Measurements from ENCODE around the gene DNAJC24.

Gene DNAJC24

DNA sequence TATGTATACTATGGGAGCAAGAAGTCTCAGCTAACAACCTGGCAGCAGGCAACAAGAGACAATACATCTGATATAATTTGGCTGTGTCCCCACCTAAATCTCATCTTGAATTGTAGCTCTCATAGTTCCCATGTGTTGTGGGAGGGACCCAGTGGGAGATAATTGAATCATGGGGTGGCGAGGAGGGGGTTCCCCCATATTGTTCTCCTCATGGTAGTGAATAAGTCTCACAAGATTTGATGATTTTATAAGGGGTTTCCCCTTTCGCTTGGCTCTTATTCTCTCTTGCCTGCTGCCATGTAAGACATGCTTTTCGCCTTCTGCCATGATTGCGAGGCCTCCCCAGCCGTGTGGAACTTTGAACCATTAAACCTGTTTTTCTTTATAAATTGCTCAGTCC lies 6.2 kb downstream of the DNAJC24 start:
- H3K9me3 Mint-ChIP-seq, result no peaks in the 10 kb centered on the region
- H3K4me1 Mint-ChIP-seq, result peaks cover 28% of the 10 kb centered on the region
- no peak overlapping the region for H3K27ac Mint-ChIP-seq
- DNase-seq, result no peak
- H3K4me3 Mint-ChIP-seq, result no peak overlapping the region
- ATAC-seq, result no peak
- no peaks in the 10 kb centered on the region for H3K27me3 Mint-ChIP-seq
- peaks cover 19% of the 10 kb centered on the region for H3K36me3 Mint-ChIP-seq (ENCODE audit: low read depth)

DNA sequence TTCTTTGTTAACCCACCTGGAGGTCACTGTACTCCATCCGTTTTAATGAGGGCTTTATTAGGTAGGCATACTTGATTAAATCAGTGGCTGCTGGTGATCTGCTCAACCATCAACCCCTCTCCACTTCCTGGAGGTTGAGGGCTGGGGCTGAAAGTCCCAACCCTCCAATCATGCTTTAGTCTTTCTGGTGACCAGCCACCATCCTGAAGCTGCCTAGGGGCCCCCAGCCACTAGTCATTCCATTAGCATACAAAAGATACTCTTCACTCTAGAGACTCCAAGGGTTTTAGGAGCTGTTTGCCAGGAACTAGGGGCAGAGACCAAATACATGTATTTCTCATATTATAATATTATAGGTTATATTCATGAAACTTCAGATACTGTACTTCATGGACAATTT lies 13.5 kb downstream of the DNAJC24 start:
- Mint-ChIP-seq H3K36me3 (ENCODE audit: low read depth) (peaks cover 14% of the 10 kb centered on the region), H3K27ac (no peak overlapping the region), H3K9me3 (no peaks in the 10 kb centered on the region), H3K4me1 (no peaks in the 10 kb centered on the region), H3K4me3 (no peak overlapping the region), H3K27me3 (no peaks in the 10 kb centered on the region)
- DNase-seq, result no peak
- no peak for ATAC-seq

- Mint-ChIP-seq H3K27me3 (no peaks in the 10 kb centered on the region), H3K9me3 (peaks cover 10% of the 10 kb centered on the region), H3K4me3 (no peak overlapping the region), H3K27ac (no peak overlapping the region), H3K36me3 (ENCODE audit: low read depth) (peaks cover 18% of the 10 kb centered on the region), H3K4me1 (no peaks in the 10 kb centered on the region)
- ATAC-seq, result no peak
- no peak for DNase-seq
Observed at GRCh38 chr11:31387379-31387778, 17.7 kb downstream of the DNAJC24 start.

- no peak overlapping the region for H3K4me3 Mint-ChIP-seq
- no peaks in the 10 kb centered on the region for H3K4me1 Mint-ChIP-seq
- DNase-seq (no peak), ATAC-seq (no peak)
- no peaks in the 10 kb centered on the region for H3K27me3 Mint-ChIP-seq
- no peaks in the 10 kb centered on the region for H3K9me3 Mint-ChIP-seq
- peaks cover 17% of the 10 kb centered on the region for H3K36me3 Mint-ChIP-seq (ENCODE audit: low read depth)
- H3K27ac Mint-ChIP-seq, result no peak overlapping the region
Observed at GRCh38 chr11:31397239-31397834, 27.7 kb downstream of the DNAJC24 start.

DNA sequence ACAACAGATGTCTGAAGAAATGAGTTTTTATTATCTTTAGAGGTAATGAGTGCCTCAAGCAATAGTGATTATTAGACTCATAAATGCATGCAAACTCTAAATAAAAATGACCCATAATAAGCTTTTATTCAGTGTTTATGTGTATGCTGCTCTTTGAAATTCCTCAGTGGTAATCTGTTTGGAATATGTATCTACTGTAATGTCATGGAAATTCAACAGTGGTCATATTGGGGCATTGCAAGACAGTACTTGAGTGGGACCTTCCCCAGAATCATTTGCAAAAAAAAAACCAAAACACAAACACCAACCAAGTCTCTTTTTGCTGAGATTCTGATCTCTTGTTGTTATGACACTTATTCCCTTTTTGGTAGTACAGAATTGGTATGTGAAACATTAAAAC lies 35.0 kb downstream of the DNAJC24 start:
- H3K36me3 Mint-ChIP-seq (ENCODE audit: low read depth), result peaks cover 25% of the 10 kb centered on the region

GRCh38 chr11:31408201-31408600 lies 38.5 kb downstream of the DNAJC24 start:
- no peak for ATAC-seq
- Mint-ChIP-seq H3K27me3 (no peaks in the 10 kb centered on the region), H3K9me3 (peaks cover 4% of the 10 kb centered on the region)

More for the DNA sequence above, 35.0 kb downstream of the DNAJC24 start:
- ATAC-seq (no peak), DNase-seq (no peak)
- no peaks in the 10 kb centered on the region for H3K27me3 Mint-ChIP-seq
- peaks cover 5% of the 10 kb centered on the region for H3K4me1 Mint-ChIP-seq
- H3K27ac Mint-ChIP-seq, result no peak overlapping the region
- H3K4me3 Mint-ChIP-seq, result no peak overlapping the region
- no peaks in the 10 kb centered on the region for H3K9me3 Mint-ChIP-seq

GRCh38 chr11:31412946-31413345 lies 43.3 kb downstream of the DNAJC24 start:
- DNase-seq, result no peak
- H3K36me3 Mint-ChIP-seq (ENCODE audit: low read depth), result peaks cover 27% of the 10 kb centered on the region
- H3K4me3 Mint-ChIP-seq, result no peak overlapping the region
- no peaks in the 10 kb centered on the region for H3K27me3 Mint-ChIP-seq
- peaks cover 4% of the 10 kb centered on the region for H3K9me3 Mint-ChIP-seq
- H3K4me1 Mint-ChIP-seq, result peaks cover 5% of the 10 kb centered on the region
- no peak for ATAC-seq
- no peak overlapping the region for H3K27ac Mint-ChIP-seq

More at GRCh38 chr11:31408201-31408600, 38.5 kb downstream of the DNAJC24 start:
- H3K36me3 Mint-ChIP-seq (ENCODE audit: low read depth), result peaks cover 21% of the 10 kb centered on the region
- no peak overlapping the region for H3K27ac Mint-ChIP-seq
- no peak for DNase-seq
- no peak overlapping the region for H3K4me3 Mint-ChIP-seq
- H3K4me1 Mint-ChIP-seq, result peaks cover 5% of the 10 kb centered on the region

GRCh38 chr11:31414338-31414737 lies 44.7 kb downstream of the DNAJC24 start:
- DNase-seq (no peak), ATAC-seq (no peak)
- Mint-ChIP-seq H3K9me3 (peaks cover 4% of the 10 kb centered on the region), H3K4me1 (no peaks in the 10 kb centered on the region), H3K27me3 (no peaks in the 10 kb centered on the region), H3K4me3 (no peak overlapping the region), H3K27ac (no peak overlapping the region), H3K36me3 (ENCODE audit: low read depth) (peaks cover 26% of the 10 kb centered on the region)

DNA sequence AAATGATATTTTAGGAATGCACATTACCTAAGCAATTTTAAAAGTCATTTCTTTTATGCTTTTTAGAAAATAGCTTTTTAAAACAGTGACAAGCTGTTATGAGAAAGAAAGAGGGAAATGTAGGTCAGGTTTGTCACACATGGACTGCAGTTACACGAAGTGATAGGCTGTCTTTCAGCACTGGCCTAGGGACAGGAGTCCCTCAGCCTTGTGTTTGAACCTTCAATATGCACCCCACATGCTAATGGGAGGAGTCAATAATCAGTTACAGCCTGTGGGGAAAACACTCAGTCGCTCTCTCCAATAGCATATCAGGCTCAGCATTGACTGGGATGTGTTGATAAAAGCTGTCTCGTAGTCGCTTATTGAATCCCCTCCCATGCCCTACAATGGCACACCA lies 45.8 kb downstream of the DNAJC24 start:
- H3K27me3 Mint-ChIP-seq, result no peaks in the 10 kb centered on the region
- ATAC-seq (no peak), DNase-seq (no peak)
- no peaks in the 10 kb centered on the region for H3K4me1 Mint-ChIP-seq
- H3K36me3 Mint-ChIP-seq (ENCODE audit: low read depth), result peaks cover 25% of the 10 kb centered on the region
- H3K27ac Mint-ChIP-seq, result no peak overlapping the region
- peaks cover 4% of the 10 kb centered on the region for H3K9me3 Mint-ChIP-seq
- H3K4me3 Mint-ChIP-seq, result no peak overlapping the region

GRCh38 chr11:31417357-31417756 lies 47.7 kb downstream of the DNAJC24 start:
- Mint-ChIP-seq H3K4me3 (no peak overlapping the region), H3K27me3 (no peaks in the 10 kb centered on the region), H3K27ac (no peak overlapping the region), H3K4me1 (no peaks in the 10 kb centered on the region), H3K36me3 (ENCODE audit: low read depth) (peaks cover 17% of the 10 kb centered on the region), H3K9me3 (no peaks in the 10 kb centered on the region)
- no peak for ATAC-seq
- DNase-seq, result no peak

- Mint-ChIP-seq H3K9me3 (no peaks in the 10 kb centered on the region), H3K4me1 (no peaks in the 10 kb centered on the region), H3K36me3 (ENCODE audit: low read depth) (peaks cover 17% of the 10 kb centered on the region), H3K4me3 (no peak overlapping the region), H3K27ac (no peak overlapping the region), H3K27me3 (no peaks in the 10 kb centered on the region)
- no peak for DNase-seq
- ATAC-seq, result no peak
Observed at GRCh38 chr11:31417816-31418215, 48.2 kb downstream of the DNAJC24 start.

DNA sequence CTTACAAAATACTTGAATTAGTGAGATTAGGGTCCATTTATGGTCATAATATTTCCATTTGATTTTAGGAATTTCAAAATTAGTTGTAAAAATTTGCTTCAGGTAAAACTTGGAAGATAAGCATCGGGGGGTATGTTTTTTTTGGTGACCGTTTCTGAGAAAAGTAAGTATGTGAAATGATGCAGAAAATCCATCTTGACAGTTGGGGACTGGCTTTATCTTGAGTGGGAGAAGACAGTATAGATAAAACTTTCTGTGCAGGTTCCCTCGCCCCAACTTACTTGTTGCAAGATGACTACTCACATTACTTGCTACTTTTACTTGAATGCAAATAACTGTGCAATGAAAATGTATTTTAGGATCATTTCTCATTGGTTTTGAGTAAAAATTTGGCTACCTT lies 49.5 kb downstream of the DNAJC24 start:
- DNase-seq, result no peak
- H3K36me3 Mint-ChIP-seq (ENCODE audit: low read depth), result peaks cover 15% of the 10 kb centered on the region
- no peaks in the 10 kb centered on the region for H3K27me3 Mint-ChIP-seq
- H3K4me1 Mint-ChIP-seq, result no peaks in the 10 kb centered on the region
- no peaks in the 10 kb centered on the region for H3K9me3 Mint-ChIP-seq
- H3K27ac Mint-ChIP-seq, result no peak overlapping the region
- no peak overlapping the region for H3K4me3 Mint-ChIP-seq
- ATAC-seq, result no peak

GRCh38 chr11:31419669-31420068 lies 50.0 kb downstream of the DNAJC24 start:
- no peak for ATAC-seq
- Mint-ChIP-seq H3K36me3 (ENCODE audit: low read depth) (peaks cover 11% of the 10 kb centered on the region), H3K4me1 (no peaks in the 10 kb centered on the region), H3K27me3 (no peaks in the 10 kb centered on the region), H3K4me3 (no peak overlapping the region), H3K27ac (no peak overlapping the region), H3K9me3 (no peaks in the 10 kb centered on the region)
- no peak for DNase-seq

DNA sequence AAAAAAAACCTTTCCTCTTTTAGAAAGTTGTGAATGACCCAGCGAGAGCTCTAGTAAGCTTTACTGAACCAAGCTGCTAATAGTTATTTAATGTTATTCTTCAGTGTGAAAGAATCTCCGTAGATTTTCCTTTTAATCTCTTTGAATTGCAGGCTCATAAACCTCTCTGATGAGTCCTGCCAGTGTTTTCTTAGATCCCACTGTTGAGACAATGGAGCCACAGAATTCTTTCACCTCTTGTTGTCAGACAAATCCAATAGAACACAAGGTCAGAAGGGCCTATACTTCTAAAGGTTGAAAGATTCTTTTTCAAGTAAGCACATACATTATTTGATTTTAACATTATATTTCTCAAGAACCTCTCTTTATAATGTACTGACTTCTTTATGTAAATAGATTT lies 52.2 kb downstream of the DNAJC24 start:
- Mint-ChIP-seq H3K4me1 (no peaks in the 10 kb centered on the region), H3K27me3 (no peaks in the 10 kb centered on the region), H3K9me3 (no peaks in the 10 kb centered on the region), H3K27ac (no peak overlapping the region), H3K36me3 (ENCODE audit: low read depth) (peaks cover 8% of the 10 kb centered on the region), H3K4me3 (no peak overlapping the region)
- DNase-seq (no peak), ATAC-seq (no peak)

DNA sequence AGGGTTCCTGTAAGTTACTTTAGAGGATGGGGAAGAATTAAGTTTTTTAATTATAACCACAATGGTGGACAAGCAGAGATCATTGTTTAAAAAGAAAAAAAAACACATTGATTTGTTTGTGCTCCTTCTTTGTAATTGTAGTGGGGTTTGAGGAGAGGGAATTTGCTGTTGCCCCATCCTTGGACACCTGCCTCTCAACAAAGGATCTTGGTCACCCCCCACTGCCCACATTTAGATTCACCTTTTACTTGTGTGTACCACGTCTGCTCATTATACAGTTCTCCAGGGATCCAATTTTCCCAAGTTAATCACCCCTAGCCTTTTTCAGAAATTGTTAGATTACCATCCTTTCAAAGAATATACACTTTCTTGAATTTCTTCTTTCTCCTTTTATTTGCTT lies 53.0 kb downstream of the DNAJC24 start:
- ATAC-seq (no peak), DNase-seq (no peak)
- Mint-ChIP-seq H3K4me1 (no peaks in the 10 kb centered on the region), H3K9me3 (no peaks in the 10 kb centered on the region), H3K36me3 (ENCODE audit: low read depth) (peaks cover 8% of the 10 kb centered on the region), H3K27ac (no peak overlapping the region), H3K4me3 (no peak overlapping the region), H3K27me3 (no peaks in the 10 kb centered on the region)

GRCh38 chr11:31424652-31425051 lies 55.0 kb downstream of the DNAJC24 start:
- ATAC-seq (no peak), DNase-seq (no peak)
- Mint-ChIP-seq H3K9me3 (no peaks in the 10 kb centered on the region), H3K27me3 (no peaks in the 10 kb centered on the region), H3K4me1 (no peaks in the 10 kb centered on the region), H3K36me3 (ENCODE audit: low read depth) (peaks cover 7% of the 10 kb centered on the region), H3K4me3 (no peak overlapping the region), H3K27ac (no peak overlapping the region)

Data from activated naive CD8-positive, alpha-beta T cell treated with anti-CD3 and anti-CD28 coated beads, Interleukin-2, amount 50 U/mL, for 24 hours (primary cell).